Stimulated activated CD4-positive, alpha-beta T cell treated with anti-CD3 and anti-CD28 coated beads, Interleukin-4, amount 100 ng/mL, for 1 hour (primary cell): ENCODE results near the gene BCKDHB.

Source experiments
- DNase-seq: peaks from one replicate; pipeline ENCODE4 v3.0.0-alpha.2; 2020

The BCKDHB gene

GRCh38 chr6:80154160-80154559, 47.7 kb downstream of the BCKDHB start:
- no peak for DNase-seq

DNA sequence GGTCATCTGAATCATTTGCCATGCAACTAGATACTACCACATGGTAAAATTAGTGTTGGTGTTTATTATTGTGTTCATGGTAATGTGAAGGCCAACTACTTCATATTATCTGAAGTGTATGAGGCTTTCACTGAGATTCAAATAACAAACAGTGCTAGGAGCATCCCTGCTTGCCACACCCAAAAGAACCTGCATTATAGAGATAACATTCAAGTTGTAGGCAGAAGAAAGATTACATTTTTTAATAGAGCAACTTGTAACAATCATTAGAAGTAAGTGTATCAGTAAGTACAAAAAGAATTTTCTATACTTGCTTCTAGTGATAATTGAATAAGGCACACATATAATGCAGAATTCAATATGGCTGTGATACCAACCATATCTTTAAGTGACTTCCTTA, 49.8 kb downstream of the BCKDHB start:
- DNase-seq: no peak

DNA sequence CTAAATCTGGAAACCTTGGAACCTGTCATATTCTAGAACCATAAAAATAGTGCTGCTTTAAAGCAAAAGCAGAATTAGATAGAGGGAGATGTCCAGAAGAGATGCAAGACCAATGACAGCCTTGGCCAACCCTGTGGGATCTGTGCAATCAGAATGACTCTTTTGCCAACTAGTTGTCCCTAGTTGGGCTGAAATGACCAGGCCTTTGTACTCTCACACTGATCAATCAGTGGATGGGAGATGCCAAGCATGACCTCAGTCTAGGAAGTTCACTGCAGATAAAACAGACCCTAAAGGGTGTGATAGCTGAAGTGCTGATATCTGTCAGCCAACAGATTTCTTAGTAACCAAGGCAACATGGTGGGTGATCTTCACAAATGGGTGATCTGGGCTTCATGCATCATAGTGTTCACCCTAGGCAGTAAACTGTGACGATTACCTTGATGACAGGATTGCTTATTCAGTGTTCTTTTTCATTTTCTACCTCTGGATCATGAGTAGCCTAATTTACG, 52.1 kb downstream of the BCKDHB start:
- DNase-seq: no peak

GRCh38 chr6:80161434-80161833, 55.0 kb downstream of the BCKDHB start:
- no peak for DNase-seq

DNA sequence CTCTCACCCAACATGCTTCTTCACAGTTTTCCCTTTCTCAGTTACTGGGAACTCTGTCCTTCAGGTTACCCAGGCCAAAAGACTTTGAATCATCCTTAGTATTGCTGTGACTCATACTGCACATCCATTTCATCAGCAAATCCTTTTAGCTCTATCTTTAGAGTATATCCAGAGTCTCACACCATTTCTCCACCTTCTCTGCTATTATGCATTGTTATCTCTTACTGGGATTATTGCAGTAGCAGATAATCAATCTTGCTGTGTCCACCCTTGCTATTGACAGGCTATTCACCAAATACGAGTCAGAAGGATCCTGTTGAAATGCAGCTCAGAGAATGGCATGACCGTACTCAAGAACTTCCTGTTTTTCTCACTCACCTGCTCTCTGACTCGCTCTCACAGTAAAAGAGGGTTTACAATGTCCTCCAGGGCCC, 57.3 kb downstream of the BCKDHB start:
- DNase-seq: no peak

GRCh38 chr6:80165143-80165542, 58.7 kb downstream of the BCKDHB start:
- peak; percentile 11 for DNase-seq

GRCh38 chr6:80165819-80166218, 59.3 kb downstream of the BCKDHB start:
- DNase-seq: no peak

DNA sequence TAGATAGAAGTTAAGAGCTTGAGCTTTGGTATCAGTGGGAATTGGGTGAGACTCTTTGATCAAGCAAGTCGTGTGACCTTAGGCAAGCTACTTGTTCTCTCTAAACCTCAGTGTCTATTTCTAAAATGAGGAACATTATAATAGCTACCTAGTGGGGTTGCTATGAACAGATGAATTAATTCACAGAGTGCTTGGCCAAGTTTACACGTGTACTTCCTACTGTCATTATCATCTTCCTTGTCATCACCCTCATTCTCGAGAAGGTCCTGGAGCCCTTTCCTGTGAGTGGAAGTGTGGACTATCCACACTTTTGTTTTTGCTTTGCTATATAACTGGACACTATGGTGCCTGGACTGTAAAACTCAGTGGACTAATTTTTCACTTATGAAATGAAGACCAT, 64.0 kb downstream of the BCKDHB start:
- no peak for DNase-seq

DNA sequence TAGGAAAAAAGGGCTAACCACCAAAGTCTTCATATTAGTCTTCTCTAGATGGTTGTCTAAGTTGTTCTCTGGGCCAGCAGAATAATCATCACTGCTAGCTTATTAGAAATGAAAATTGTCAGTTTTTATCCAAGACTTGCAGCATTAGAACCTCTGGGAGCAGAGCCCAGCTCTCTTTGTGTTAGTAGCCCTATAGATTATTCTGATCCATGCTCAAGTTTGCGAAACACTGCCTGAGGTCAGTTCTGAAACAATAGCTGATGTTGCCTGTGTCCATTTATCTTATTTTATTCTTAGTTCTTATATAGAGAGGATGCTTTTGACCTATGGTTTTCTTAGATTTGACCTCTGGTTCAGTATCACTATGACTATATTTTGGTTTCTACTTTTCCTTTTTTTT, 66.9 kb downstream of the BCKDHB start:
- DNase-seq: no peak

- DNase-seq: no peak
Measured at GRCh38 chr6:80174900-80175572, 68.6 kb downstream of the BCKDHB start.

- no peak for DNase-seq
Measured at GRCh38 chr6:80179695-80180094, 73.2 kb downstream of the BCKDHB start.

DNA sequence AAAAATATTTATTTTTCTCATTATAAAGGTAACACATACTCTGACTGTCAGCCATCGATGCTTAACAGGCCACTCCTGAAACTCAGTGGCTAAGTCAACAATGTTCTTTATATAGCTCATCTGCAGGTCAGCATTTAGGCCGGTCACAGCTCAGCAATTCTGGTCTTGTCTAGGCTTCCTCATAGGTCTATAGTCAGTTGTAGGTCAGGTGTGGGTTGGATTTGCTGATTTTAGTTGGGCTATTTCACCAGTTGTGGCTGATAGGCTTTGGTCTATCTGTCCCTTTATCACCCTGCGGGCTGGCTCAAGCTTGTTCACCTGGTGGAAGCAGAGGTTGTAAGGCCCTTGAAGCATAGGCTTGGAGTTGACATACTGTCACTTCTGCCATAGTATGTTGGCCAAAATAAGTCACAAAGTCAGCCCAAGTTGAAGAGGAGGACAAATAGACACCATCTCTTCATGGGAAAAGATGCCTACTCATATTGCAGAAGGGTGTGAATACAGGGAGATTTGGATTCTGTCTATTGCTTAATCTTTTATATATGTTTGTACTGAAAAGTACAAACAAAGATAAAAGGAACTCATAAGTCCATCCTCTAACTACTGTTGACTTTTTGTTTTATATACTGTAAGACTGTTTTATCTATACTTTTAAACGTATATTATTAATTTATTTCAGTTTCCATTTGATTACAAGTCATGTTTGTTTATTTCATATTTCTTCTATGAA, 75.0 kb downstream of the BCKDHB start:
- DNase-seq: no peak

GRCh38 chr6:80182308-80182707, 75.8 kb downstream of the BCKDHB start:
- no peak for DNase-seq

DNA sequence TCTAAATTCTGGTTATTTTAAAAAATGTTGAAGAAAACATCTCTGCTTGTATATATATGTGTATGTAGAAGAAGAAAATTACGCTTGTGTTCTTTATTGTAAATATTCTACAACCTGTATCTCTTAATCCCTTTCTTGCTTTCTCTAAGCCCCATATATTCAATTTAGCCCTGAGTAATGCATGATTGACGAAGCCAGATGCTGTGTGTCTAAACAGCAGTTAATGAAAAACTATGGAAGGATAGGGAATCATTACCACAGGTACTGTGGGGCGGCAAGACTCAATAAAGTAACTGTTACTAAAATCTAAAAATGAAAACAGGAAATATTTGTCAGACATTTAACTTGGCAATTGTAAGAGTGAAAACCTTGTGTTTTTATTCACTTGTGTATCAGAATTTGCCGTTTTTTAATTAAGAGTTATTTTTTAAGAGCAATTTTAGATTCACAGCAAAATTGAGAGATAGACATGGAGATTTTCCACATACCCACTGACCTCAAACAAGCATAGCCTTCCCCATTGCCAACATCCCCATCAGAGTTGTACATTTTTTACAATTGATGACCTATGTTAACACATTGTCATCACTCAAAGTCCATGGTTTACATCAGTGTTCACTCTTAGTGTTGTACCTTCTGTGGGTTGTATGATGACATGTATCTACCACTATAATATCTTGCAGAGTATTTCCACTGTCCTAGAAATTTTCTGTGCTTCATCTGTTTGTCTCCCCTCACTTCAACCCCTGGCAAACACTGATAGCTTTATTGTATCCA, 76.7 kb downstream of the BCKDHB start:
- DNase-seq: no peak

DNA sequence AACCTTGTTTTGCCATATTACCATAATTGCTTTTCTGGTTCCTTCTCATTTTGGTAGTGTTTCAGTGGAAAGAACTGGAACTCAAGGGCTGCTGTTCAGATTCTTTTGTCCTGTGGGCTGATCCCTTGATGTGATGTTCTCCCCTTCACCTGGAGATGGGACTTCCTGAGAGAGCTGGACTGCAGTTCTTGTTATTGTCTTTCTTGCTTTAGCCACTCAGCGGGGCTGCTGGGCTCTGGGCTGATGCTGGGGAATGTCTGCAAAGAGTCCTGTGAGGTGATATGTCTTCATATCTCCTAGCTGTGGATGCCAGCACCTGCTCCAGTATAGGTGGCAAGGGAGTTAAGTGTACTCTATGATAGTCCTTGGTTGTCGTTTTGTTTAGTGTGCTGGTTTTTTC, 79.0 kb downstream of the BCKDHB start:
- DNase-seq: no peak

DNA sequence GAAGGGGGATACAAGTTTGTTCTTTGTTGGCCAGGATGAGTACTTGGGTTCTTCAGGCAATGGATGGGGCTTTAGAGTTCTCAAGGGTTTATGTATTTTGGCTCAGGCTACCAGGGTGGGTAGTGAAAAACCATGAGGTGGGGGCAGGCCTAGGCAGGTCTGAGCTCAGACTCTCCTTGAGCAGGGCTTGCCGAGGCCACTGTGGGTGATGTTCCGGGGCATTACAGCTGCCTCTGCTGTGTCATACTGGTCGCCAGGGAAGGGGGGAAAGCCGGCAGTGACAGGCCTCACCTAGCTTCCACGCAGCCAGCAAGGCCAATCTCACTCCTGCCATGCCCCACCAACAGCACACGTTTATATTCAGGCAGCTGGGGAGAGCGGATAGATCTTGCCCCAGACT, 79.6 kb downstream of the BCKDHB start:
- DNase-seq: no peak

DNA sequence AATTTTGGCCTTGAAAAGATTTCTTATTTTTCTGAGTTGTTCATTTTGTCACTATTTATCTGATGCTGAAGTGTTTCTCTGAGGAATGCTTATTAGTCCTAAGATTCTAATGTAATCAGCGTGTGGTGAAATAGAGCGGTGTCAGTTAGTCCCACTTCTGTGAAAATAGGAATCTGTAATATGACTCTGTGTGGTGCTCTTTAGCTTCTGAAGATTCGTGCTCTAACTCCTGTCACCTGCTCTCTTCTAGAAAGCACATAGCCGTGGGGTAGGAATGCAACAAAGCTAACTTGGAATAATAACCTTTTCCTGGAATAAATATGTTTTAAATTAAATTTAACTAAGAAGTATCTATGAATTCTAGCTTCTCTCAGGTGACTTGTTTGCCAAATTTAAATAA, 90.4 kb downstream of the BCKDHB start:
- DNase-seq: no peak

GRCh38 chr6:80197474-80197873, 91.0 kb downstream of the BCKDHB start:
- DNase-seq: no peak

DNA sequence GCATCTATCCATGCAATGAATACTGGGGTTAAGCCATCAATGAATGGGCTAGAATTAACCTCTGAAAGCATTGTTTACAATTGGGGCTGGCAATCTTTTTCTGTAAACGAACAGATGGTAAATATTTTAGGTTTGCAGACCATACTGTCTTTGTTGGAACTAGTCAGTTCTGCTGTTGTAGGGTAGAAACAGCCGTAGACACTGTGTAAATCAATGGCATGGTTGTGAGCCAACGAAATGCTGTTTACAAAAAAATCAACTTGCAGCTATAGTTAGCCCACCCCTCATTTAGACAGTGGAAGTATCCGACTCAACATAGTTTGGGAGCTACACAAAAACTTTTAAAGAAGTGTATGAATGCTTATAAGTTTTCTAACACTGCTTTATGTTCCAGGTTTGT, 91.5 kb downstream of the BCKDHB start:
- DNase-seq: no peak

- DNase-seq: no peak
Measured at GRCh38 chr6:80203283-80203682, 96.8 kb downstream of the BCKDHB start.

GRCh38 chr6:80205404-80205803, 98.9 kb downstream of the BCKDHB start:
- no peak for DNase-seq

DNA sequence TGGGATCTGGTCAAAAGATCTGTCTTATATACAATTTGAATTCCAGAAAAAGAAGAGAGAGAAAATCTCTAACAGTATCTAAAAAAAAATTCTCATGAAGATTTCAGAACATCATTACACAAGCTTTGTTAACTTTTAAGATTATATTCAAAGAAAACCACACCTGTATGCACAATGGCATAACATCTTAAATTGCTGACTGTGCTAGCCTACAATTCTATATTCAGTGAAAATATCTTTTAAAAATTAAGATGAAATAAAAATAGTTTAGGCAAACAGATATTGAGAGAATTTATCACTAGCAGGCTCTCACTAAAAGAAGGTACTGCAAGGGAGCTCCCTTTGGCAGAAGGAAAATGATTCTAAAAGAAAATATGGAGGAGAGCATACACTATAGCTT, 100.3 kb downstream of the BCKDHB start:
- no peak for DNase-seq

DNA sequence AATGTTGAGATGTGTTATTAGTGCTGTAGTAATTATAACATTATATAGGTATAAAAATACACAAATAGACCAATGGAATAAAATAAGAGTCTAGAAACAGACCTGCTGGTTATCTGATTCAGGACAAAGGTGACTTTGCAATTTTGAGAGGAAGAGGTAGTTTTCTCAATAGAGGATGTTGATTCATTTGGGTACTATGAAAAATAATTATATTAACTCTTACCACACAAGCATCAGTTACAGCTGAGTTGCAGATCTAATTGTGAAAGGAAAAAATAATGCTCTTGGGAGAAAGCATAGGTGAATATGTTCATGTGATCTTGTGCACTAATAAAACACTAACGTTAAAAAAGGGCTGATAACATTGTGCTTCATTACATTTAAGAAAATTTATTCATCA, 103.0 kb downstream of the BCKDHB start:
- DNase-seq: no peak

- no peak for DNase-seq
Measured at GRCh38 chr6:80210618-80211017, 104.1 kb downstream of the BCKDHB start.
